IPS-NIHi7 (cell line): ENCODE results near the gene COX8A.

Experiments
- DNase-seq: peaks from one replicate; pipeline ENCODE4 v3.0.0; 2012; ENCODE audit warnings: mixed read lengths; ENCODE audit errors: extremely low spot score

The COX8A gene

GRCh38 chr11:64021757-64022093 is 47.3 kb downstream of the COX8A start:
- peak; percentile 62 for DNase-seq

DNA sequence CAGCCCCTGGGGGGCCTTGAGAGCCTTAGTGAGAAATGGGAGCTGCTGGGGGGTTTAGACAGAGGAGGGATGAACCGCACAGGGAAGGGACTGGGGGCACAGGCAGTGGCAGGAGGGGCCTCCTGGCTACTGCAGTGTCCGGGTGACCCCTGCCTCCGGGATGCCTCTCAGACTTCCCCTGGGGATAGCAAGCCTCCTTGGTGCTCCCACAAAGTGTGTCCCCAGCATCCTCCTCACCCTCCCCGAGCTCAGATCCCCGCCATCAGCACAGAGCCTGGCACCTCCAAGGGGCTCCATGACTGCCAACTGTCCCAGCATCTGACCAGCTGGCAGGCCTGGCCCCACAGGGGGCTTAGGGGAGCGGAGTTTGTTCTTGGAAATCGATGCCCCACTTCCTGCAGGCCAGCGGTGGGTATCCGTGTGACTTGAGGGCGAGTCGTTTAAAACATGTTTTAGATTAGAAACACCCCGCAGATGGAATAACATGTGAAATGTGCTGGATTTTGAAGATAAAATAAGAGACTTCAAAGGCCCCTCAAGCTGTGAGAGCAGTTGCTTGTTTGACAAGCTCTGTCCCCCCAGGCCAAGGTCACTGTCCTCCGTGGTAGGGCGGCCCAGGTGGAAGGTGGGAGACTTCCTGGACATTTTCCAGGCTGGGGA is 47.8 kb downstream of the COX8A start:
- DNase-seq: no peak

- DNase-seq: peak; percentile 38
Measured at GRCh38 chr11:64023712-64024710, 49.6 kb downstream of the COX8A start.

DNA sequence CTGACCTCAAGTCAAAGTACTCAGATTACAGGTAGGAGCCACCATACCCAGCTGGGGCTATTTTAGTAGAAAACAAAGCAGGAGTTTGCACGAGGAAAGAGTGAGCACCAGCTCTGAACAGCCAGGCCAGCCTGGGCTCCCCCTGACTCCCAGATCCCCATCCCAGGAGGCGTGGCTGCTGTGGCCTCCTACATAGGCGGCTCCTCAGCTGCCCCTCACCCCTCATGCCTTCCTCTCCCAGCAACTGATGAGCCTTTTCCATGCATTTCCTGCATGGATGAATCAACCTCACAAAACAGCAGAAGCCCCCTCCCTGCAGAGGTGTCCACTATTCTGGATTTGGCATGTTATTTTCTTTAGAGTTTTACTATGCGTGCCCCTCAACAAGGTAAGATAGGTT is 50.8 kb downstream of the COX8A start:
- peak; percentile 68 for DNase-seq
